HL-60 (cell line): ENCODE measurements around the gene GNAT2.

Experiments used
- DNase-seq, 2 experiments: peaks; one replicate each; pipeline ENCODE4 v3.0.0-alpha.2; 2010 to 2020; ENCODE audit warnings: low read depth in 1 of 2, low spot score in 1 of 2
- H3K27ac ChIP-seq: fragments of 250-450 bp; sonication (Bioruptor Pico); replicated peaks from 2 replicates; pipeline ENCODE4 v1.5.1; 2020; ENCODE audit warnings: mild to moderate bottlenecking, moderate library complexity
- H3K27me3 ChIP-seq: fragments of 250-450 bp; sonication (Bioruptor Pico); 2 replicates; pipeline ENCODE4 v1.5.1; 2021; ENCODE audit warnings: mild to moderate bottlenecking, moderate library complexity; ENCODE audit not compliant: insufficient read depth, poor library complexity, severe bottlenecking
- H3K4me3 ChIP-seq: replicated peaks from 2 replicates; pipeline ENCODE4 v1.5.1; 2011; ENCODE audit warnings: mild to moderate bottlenecking, control low read depth, low read length; ENCODE audit not compliant: insufficient read depth
- GABPA ChIP-seq: IDR thresholded peaks from 2 replicates; pipeline ENCODE4 v1.6.1; 2012; ENCODE audit warnings: low read depth
- POLR2AphosphoS5 ChIP-seq: IDR thresholded peaks from 2 replicates; pipeline ENCODE4 v1.6.1; 2012; ENCODE audit warnings: low read depth
- SPI1 ChIP-seq: IDR thresholded peaks from 2 replicates; pipeline ENCODE4 v1.6.1; 2012; ENCODE audit warnings: low read depth, mild to moderate bottlenecking, borderline replicate concordance
- TF ChIP-seq, protein P1 (sequence below): IDR thresholded peaks from one replicate; pipeline ENCODE4 v1.5.1; 2011; ENCODE audit warnings: low read length, control low read depth, inconsistent platforms; ENCODE audit not compliant: insufficient read depth
- TF ChIP-seq, protein P2 (sequence below): IDR thresholded peaks from 2 replicates; pipeline ENCODE4 v1.6.1; 2012; ENCODE audit warnings: low read depth; ENCODE audit not compliant: insufficient replicate concordance

GNAT2 gene

DNA sequence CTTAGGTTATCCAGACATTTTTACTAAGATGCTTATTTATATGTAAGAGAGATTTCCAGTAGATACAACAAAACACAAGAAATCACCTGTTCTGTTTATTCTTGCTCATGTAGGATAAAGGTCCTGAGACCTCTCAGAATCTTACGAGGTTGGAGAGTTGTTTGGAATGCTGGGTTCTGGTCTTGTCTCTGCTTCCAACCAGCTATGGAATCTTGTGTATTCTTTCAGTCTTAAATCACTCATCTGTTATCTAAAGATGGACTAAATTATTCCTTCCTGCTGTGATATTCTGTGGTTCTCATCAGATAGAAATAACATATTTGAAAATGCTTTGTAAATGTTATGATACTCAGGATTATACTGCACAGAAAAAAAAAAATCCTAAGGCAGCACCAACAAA is 21.3 kb downstream of the GNAT2 start:
- no peak overlapping the region for H3K27ac ChIP-seq
- DNase-seq, result no peak

DNA sequence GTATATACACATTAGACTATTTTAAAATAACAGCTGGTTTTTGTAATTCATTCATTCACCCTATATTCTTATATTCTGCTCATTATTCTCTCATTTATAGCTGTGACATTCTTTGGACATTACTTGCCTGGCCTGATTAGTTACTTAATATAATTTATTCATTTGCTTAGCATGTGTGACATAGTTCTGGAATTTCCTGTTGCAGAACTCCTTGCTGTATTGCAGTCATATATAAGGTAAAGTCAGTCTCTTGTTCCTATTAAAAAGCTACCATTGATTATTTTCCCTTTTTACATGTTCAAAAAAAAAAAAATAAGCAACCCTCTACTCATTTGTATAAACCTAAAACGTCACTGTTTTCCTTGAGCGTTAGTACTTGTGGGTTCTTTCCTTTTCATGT is 23.9 kb downstream of the GNAT2 start:
- DNase-seq, result no peak
- no peak overlapping the region for H3K4me3 ChIP-seq
- H3K27ac ChIP-seq, result no peak overlapping the region
- TF ChIP-seq, protein P1, sequence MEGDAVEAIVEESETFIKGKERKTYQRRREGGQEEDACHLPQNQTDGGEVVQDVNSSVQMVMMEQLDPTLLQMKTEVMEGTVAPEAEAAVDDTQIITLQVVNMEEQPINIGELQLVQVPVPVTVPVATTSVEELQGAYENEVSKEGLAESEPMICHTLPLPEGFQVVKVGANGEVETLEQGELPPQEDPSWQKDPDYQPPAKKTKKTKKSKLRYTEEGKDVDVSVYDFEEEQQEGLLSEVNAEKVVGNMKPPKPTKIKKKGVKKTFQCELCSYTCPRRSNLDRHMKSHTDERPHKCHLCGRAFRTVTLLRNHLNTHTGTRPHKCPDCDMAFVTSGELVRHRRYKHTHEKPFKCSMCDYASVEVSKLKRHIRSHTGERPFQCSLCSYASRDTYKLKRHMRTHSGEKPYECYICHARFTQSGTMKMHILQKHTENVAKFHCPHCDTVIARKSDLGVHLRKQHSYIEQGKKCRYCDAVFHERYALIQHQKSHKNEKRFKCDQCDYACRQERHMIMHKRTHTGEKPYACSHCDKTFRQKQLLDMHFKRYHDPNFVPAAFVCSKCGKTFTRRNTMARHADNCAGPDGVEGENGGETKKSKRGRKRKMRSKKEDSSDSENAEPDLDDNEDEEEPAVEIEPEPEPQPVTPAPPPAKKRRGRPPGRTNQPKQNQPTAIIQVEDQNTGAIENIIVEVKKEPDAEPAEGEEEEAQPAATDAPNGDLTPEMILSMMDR, result no peak
- TF ChIP-seq POLR2AphosphoS5 (no peak), SPI1 (no peak), GABPA (no peak)
- TF ChIP-seq, protein P2, sequence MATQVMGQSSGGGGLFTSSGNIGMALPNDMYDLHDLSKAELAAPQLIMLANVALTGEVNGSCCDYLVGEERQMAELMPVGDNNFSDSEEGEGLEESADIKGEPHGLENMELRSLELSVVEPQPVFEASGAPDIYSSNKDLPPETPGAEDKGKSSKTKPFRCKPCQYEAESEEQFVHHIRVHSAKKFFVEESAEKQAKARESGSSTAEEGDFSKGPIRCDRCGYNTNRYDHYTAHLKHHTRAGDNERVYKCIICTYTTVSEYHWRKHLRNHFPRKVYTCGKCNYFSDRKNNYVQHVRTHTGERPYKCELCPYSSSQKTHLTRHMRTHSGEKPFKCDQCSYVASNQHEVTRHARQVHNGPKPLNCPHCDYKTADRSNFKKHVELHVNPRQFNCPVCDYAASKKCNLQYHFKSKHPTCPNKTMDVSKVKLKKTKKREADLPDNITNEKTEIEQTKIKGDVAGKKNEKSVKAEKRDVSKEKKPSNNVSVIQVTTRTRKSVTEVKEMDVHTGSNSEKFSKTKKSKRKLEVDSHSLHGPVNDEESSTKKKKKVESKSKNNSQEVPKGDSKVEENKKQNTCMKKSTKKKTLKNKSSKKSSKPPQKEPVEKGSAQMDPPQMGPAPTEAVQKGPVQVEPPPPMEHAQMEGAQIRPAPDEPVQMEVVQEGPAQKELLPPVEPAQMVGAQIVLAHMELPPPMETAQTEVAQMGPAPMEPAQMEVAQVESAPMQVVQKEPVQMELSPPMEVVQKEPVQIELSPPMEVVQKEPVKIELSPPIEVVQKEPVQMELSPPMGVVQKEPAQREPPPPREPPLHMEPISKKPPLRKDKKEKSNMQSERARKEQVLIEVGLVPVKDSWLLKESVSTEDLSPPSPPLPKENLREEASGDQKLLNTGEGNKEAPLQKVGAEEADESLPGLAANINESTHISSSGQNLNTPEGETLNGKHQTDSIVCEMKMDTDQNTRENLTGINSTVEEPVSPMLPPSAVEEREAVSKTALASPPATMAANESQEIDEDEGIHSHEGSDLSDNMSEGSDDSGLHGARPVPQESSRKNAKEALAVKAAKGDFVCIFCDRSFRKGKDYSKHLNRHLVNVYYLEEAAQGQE, result no peak
- H3K27me3 ChIP-seq, result no peaks in the 10 kb centered on the region

More for the DNA sequence above, 21.3 kb downstream of the GNAT2 start:
- H3K4me3 ChIP-seq, result no peak overlapping the region
- no peaks in the 10 kb centered on the region for H3K27me3 ChIP-seq
- TF ChIP-seq, protein P2, result no peak
- no peak for TF ChIP-seq POLR2AphosphoS5

DNA sequence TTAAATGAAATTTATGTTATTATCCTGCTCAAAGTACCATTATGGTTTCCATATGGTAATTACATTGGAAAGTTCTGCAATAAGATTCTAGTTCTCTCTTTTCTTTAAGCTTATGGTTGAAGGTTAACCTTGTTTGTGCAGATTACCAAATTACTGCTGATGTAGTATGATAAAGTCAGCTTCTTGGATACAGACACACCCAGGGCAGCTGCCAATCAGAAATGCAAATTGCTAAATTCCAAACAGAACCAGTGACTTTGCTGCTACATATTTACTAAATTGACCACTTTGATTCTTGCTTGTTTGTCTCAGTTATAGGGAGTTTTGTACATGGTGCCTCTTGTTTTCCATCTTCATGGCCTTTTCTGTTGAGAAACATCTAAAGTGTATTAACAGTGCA is 26.5 kb downstream of the GNAT2 start:
- Histone ChIP-seq H3K27me3 (no peaks in the 10 kb centered on the region), H3K27ac (no peak overlapping the region), H3K4me3 (no peak overlapping the region)
- TF ChIP-seq GABPA, result no peak
- TF ChIP-seq POLR2AphosphoS5, result no peak
- TF ChIP-seq, protein P2, result no peak
- TF ChIP-seq, protein P1, result no peak
- TF ChIP-seq SPI1, result no peak
- DNase-seq, result no peak

- no peak for DNase-seq
- H3K27ac ChIP-seq, result no peak overlapping the region
- TF ChIP-seq POLR2AphosphoS5 (no peak), SPI1 (no peak)
Measured at GRCh38 chr1:109589679-109590078, 29.7 kb downstream of the GNAT2 start.

More at GRCh38 chr1:109589679-109590078, 29.7 kb downstream of the GNAT2 start:
- H3K27me3 ChIP-seq, result no peaks in the 10 kb centered on the region
- no peak overlapping the region for H3K4me3 ChIP-seq
